DMS 273 (cell line): ENCODE results near the gene B4GALNT4.

Source experiments
- DNase-seq: peaks from one replicate; lab custom pipeline; 2025; ENCODE audit not compliant: unreplicated experiment; lab: John Stamatoyannopoulos, UW

The B4GALNT4 gene

DNA sequence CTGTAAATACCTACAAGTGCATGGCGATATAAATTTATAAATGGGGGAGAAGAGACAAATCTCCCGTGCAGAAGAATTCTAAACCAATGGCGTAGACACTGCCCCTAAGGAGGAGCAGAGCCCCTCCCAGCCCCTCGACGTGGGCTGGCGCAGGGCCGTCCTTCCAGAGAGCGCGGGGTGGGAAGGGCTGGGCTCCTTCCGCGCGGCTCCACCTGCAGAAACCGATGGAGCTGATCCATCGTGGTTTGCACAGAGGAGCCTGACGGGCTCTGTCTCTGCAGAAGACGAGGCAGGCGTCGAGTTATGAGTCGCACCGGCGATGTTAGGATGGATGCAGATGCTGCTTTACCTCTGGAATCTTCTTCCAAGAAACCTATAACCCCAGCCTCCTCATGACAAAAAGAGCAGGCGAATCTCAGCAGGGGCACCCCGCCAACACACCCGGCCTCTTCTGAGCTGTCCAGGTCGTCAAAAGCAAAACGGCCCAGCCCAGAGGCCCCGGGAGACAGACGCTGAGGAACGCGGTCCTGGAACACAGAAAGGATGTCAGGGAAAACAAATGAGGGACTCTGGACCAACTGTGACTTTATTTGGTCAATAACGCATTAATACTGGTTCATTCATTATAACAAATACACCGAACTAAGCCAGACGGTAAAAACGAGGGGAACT is 11.0 kb upstream of the B4GALNT4 start:
- no peak for DNase-seq

DNA sequence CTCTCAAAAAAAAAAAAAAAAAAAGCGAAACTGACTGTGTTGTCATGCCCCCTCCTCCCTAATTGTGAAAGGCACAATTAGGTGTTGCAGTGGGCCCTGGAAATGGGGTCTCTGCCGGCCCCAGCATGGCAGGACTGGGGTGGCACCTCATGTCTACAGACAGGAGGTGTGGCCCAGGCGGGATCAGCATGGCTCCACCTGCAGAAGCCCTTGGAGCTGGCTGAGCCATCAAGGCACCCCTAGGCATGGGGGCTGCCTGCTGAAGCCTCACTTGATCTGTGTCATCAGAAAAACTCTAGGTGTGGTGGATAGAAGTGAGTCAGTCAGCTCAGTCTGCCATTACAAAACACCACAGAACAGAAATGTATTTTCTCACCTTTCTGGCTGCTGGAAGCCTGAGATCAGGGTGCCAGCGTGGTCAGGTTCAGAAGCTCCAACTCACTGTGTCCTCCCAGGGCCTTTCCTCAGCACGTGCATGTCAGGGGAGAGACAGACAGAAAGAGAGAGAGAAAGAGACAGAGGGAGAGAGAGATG is 10.1 kb upstream of the B4GALNT4 start:
- DNase-seq: no peak

DNA sequence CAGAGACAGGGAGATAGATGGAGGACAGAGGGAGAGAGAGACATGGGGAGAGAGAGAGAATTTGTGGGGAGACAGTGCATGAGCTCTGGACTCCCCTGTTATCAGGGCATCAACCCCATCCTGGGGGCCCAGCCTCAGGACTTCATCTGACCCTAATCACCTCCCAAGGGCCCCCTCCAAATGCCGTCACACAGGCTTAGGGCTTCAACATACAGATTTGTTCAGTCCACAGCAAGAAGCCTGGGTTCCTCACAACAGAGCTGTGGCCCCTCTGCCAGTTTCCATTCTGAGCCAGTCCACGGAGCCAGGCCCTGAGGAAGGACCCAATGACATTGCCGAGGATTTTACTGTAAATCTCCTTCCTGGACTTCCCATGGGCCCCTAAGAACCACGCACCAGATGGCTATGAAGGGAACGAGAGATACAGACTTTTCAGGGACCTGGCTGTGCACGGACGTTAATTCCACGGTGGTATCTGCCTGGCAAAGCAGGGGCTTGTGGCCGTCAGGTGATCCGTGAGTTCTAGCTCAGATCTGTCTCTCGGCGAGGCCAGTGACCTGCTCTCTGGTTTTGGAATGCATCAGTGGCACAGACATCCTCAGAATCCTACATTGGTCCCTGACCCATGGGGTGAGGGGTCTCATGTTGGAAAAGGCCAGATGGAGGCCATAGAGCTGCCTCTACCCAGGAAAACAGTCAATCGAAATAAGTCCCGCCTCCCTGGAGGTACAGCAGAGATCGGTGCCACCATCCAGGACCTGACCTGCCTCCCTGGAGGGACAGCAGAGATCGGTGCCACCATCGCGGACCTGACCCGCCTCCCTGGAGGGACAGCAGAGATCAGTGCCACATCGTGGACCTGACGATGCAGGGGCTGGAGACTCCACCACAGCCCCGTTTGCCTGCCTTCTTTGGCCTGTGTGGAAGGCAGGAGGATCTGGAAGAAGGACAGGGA is 8.7 kb upstream of the B4GALNT4 start:
- DNase-seq: no peak

DNA sequence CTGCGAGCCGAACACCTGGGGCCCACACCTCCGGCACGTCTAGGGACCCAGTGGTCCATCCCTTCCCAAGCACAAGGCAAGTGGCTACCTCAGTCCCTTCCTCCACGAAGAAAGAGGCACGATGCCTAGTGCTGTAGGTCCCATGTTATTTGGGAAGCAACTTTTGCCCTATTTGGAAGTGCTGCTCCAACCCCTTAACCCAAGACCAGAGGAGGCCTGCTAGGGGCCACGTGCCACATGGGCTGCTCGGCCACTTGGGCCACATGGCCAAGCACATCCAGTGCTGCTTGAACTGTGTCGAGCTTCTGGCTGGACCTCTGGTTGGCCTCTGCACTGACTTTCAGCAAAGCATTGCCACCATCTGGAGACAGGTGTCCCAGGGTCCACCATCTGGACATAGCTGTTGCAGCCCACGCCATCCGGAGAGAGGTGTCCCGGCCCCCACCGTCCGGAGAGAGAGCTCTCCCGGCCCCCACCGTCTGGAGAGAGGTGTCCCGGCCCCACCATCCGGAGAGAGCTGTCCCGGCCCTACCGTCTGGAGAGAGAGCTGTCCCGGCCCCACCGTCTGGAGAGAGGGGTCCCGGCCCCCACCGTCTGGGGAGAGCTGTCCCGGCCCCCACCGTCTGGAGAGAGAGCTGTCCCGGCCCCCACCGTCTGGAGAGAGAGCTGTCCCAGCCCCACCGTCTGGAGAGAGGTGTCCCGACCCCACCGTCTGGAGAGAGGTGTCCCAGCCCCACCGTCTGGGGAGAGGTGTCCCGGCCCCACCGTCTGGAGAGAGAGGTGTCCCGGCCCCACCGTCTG is 6.5 kb upstream of the B4GALNT4 start:
- DNase-seq: peak; percentile 56

DNA sequence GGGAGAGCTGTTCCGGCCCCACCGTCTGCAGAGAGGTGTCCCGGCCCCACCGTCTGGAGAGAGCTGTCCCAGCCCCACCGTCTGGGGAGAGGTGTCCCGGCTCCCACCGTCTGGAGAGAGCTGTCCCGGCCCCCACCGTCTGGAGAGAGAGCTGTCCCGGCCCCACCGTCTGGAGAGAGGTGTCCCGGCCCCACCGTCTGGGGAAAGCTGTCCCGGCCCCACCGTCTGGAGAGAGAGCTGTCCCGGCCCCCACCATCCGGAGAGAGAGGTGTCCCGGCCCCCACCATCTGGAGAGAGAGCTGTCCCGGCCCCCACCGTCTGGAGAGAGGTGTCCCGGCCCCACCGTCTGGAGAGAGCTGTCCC is 5.9 kb upstream of the B4GALNT4 start:
- peak; percentile 61 for DNase-seq

DNA sequence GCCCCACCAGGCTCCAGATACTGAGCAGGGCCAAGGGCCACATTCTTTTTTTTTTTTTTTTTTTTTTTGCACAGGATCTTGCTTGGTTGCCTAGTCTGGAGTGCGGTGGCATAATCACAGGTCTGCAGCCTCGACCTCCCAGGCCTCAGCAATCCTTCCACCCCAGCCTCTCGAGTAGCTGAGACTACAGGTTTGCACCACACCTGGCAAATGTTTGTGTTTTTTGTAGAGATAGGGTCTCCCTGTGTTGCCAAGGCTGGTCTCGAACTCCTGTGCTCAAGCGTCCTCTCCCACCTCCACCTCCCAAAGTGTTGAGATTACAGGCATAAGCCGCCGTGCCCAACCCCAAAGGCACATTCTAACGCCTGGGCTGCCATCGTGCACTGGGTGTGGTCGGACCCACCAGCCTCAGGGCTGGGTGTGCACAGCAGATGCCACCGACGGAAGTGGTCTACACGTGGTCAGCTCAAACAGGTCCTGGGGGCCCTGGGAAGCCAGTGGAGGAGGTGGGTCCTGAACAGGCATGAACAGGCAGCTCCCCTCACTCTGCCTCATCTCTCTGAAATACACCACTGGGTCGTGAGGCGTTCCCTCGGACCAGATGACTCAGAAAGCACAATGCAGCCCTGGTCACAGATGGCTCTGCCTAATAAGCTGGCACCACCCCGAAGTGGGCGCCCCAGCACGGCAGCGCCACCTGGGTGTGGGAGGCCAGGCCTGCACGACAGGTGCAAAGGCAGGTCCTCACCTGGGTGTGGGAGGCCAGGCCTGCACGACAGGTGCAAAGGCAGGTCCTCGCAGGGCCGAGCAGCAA is 5.1 kb upstream of the B4GALNT4 start:
- peak; percentile 85 for DNase-seq

DNA sequence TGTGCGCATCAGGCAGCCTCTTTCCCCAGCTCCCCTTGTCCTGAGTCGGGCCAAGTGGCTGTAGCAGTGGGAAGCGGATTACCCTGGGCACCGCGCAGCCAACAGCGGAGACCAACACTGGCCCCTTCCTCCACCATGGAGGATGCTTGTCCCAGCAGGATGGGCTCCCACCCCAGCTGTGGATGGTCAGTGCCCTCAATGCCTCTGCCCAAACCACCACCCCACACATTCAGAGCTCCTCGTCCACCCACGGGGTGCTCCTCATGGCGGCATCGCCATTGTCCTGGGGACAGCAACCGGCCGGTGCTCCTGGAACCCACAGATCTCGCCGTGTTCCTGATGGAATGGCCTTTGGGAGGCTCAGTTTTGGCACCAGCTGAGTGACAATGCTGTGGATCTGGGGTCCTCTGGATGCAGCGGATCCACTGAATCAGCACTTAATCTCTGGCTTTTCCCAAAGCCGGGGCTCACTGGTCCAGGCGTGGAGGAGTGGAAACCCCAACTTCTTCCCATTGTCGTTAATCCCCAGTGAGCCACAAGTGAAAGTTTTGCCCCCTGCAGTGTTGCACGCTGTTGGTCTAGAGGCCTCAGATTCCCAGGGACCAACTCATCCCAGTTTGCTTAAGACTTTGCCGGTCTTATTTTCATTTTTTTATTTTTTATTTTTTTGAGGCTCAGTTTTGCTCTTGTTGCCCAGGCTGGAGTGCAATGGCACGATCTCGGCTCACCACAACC is 4.1 kb upstream of the B4GALNT4 start:
- no peak for DNase-seq

DNA sequence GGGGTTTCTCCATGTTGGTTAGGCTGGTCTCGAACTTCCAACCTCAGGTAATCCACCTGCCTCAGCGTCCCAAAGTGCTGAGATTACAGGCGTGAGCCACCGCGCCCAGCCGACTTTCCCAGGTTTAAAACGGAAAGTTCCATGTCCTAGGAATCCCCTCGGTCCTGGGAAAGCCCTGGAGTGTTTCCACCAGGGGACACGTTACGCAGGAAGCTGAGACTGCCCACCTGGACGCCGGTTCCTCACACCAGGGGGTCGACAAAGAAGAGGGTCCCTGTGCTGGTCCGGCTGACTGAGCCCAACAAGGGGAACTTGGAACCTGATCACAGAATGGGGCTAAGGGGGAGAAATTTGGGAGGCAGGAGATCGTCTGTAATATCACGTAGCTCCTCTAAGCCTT is 3.5 kb upstream of the B4GALNT4 start:
- DNase-seq: no peak

DNA sequence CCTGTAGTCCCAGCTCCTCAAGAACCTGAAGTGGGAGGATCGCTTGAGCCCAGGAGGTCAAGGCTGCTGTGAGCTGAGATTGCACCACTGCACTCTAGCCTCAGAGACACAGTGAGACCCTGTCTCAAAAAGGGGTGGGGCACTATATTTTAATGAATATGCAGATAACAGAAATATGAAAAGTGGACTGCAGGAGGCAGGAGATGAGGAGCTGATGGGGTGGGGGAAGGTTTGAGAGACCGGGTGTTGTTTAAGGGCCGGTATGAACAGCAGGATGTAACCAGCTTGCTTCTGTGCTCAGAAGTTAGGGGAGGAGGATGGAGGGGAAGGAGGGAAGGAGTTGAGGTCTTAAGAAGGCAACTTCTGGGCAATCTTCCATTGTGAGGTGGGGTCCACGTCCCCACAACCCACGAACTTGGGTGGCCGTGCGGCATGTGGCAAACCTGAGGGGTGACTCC is 1.3 kb upstream of the B4GALNT4 start:
- no peak for DNase-seq

DNA sequence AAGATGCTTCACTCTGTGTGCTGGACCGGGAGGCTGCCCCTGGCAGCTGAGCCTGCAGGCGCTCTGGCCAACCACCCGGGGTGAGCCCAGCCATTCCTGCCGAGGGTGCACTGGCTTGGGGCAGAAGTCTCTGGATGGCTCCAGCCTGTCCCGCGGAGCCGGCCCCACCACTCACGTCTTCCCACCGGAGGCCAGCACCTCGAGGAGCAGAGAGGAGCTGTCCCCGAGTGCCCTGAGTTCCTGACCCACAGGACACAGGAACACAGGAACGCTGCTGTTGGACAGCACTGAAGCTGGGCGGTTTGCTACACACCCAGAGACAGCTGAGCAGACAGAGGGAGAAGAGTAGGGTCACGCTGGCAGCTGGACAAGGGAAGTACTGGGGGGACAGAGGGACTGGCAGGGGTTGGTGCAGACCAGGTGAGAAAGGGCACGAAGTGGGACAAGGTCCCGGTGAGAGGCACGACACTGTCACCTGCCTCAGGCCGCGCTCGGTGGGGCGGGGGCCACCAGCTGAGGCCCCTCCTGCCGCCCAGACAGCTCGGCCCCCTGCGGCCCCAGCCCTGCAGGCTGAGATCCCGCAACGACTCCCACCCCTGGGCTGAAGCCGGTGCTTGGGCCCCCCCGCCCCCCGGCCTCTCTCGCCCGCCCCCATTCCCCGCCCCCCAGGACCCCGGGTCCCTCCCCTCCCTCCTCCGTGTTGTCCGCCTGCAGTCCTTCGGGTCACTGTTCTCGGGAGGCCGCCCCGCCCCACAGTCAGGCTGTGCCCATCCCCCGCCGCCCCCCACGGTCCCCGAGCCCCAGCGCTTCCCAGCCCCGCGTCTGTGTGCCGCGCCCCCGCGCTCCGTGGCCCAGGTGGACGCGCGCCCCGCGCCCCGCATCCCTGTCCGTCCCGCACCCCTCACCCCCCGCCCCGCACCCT is 624 bp upstream of the B4GALNT4 start:
- no peak for DNase-seq

DNA sequence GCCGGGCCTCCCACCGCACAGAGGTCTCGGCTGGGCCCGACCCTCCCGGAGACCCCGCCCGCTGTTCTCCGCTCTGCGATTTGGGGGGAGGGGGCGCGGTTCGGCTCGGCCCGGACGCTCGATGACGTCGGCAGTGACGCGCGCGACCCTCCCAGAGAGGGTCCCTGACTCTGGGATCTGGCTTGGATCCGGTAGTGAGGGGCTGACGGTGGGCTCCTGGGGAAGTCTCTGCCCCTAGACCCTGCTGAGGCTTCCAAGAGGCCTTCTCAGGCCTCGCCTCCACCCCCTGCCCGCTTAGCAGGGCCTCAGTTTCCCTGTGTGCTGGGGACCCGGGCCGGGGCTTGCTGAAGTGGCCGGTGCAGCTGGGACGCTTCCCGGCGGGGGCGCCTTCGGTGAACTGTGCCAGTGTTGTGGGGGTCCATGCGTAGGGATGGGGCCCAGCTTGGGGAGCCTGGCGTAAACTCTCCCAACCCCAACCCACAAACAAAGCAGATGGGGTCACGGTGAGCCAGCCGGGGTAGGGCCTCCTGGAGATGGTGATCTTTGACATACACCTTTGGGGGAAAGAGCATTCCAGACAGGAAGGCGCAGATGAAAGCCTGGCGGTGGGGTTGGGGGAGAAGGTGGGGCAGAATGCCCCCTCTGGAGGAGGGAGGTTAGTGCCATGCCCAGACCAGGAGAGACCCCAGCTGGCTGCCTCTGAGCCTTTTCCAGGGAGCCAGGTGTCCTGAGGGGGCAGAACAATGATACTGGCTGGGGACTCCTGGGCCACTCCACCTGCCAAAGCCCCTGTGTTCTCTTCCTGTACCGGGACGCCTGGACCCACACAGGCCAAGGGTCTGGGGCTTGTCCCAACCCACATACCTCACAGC is 1.0 kb downstream of the B4GALNT4 start:
- DNase-seq: no peak

DNA sequence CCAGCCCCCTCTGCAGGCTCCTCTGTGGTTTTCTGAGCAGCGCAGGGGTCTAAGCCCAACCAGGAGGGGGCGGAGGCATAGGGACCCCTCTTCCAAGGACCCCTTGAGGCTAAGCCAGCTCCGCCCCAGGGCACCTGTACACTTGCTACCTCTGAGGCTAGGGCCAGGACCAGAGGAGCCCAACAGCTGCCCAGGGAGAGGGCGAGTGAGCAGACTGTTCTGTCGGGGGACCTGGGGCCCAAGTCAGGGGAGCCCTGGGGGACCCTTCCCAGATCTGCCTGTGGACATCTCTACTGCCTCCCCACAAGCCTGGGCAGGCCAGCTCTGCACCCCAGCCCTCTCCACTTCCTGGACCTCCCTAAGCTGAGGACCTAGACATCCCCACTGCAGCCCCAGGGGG is 1.8 kb downstream of the B4GALNT4 start:
- DNase-seq: no peak

DNA sequence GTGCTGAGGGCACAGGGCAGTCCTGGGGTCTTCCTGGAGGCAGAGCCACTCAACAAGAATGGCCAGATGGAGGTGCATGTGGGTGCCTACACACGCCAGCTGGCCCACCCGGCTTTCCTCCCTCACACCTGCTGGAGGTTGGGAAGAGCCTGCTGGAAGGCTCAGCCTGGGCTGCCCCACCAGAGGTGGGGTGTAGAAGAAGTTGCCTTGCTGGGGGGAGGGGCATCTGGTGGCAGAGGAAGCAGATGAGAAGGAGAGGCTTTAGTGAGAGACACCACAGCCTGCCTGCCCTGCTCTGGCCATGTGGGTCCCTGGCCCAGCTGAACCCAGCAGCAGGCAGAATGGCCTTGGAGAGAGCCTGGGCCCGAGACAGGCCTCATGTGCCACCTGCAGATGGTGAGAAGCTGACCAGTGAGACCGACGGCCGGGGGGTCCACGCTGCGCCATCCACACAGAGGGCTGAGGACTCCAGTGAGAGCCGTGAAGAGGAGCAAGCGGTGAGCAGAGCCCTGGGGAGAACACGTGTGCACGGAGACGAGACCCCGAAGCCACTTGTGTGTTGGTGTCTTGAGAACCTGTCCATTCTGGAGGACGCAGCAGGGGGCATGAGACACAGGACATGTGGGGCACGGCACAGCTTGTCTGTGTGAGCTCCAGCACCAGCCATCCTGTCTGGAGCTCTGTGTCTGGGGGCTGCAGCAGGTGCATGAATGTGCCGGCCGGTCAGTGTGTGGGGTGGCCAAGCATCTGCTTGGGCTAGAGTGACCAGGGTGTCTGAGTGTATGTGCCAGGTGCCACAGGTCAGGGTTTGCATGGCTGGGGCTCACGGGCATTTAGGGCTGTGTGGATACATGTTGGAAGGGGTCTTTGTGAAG is 2.7 kb downstream of the B4GALNT4 start:
- peak; percentile 85 for DNase-seq

DNA sequence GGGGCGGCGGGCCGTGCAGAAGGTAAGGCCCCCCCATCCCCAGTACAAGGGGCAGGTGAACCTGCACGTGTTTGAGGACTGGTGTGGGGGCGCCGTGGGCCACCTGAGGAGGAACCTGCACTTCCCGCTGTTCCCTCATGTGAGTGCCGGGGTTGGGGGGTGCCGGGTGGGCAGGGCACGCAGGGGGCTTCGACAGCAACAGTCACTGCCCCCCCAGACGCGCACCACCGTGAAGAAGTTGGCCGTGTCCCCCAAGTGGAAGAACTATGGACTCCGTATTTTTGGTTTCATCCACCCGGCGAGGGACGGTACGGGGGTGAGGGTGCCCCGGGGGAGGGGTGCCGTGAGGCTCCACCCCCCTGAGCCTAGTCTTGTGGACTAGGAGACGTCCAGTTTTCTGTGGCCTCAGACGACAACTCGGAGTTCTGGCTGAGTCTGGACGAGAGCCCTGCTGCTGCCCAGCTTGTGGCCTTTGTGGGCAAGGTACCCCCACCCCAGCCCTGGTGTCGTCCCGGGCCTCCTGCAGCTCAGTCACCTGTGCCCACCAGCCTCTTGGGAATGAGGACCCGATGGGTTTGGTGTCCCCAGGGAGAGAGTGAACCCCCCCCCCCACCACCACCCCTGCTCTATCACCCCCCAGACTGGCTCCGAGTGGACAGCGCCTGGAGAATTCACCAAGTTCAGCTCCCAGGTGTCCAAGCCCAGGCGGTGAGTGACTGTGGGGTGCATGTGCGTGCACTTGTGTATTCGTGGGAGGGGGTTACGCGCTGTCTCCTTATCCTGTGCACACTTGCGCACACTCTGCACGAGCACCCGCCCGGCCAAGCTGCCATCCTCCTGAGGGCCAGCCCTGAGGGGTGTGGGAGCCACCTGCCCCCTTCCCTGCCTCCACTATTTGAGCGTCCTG is 3.8 kb downstream of the B4GALNT4 start:
- no peak for DNase-seq

DNA sequence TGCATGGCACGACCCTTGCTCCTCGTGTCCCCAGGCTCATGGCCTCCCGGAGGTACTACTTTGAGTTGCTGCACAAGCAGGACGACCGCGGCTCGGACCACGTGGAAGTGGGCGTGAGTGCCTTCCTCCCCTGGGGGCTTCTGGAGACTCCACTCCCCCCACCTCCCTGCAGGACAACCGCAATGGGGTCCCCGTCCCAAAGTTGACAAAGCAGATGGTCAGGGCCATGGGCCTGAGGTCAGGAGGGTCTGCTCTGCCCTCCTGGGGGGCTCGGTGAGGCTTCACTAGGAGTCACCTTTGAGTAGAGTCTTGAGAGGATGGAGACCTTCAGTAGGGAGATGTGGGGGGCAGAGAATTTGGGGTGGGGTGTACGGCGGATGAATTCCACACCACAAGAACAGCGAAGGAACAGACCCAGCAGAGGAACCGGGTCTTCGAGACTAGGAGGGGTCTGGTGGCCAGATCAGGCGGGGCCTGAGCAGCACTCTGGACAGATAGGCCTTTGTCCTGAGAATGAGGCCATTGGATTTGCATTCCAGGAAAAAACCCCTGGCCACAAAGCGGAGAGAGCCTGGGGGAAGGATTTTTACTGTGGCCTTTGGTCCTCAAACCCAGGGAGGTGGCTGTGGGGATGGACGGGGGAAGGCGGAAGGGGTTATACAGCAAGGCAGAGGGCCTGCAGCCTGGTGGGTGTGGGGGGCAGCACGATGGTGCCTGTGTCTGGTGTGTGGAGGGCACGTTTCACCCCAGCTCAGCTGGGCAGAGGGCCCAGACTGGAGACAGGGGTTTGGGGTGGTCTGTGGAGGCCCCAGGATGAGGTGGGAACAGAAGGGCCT is 4.6 kb downstream of the B4GALNT4 start:
- no peak for DNase-seq
